Natural killer cell (primary cell): ENCODE measurements around the gene FAM83B. TPM values are rescaled to one million over a fixed set of nuclear protein-coding genes. Genes with fewer than 3 reads are reported as not detected.

ENCODE experiments used
- ATAC-seq, 3 donors: fragments of 150-1000 bp in 2 of 3; fragments of 200-7000 bp in 1 of 3; cut with Tn5 transposase; 1 replicate in 1 of 3; 2 replicates in 2 of 3; pipeline ENCODE4 v1.10.0; 2021; ENCODE audit warnings: mild to moderate bottlenecking in 2 of 3, moderate library complexity in 2 of 3
- DNase-seq, 2 donors: peaks; one replicate each; pipeline versions ENCODE4 v3.0.0 to v3.0.0-alpha.2; 2013 to 2021; ENCODE audit warnings: mixed read lengths in 1 of 2
- H3K27ac ChIP-seq: one replicate; pipeline ENCODE4 v1.5.1; 2013; ENCODE audit warnings: mild to moderate bottlenecking, low read length
- H3K27me3 ChIP-seq: one replicate; pipeline ENCODE4 v1.6.1; 2013; ENCODE audit warnings: low read length; ENCODE audit not compliant: control insufficient read depth, insufficient read depth
- H3K36me3 ChIP-seq: one replicate; pipeline ENCODE4 v1.6.1; 2013; ENCODE audit warnings: low read length; ENCODE audit not compliant: control insufficient read depth, insufficient read depth
- H3K4me1 ChIP-seq: one replicate; pipeline ENCODE4 v1.6.1; 2013; ENCODE audit warnings: low read length; ENCODE audit not compliant: control insufficient read depth, insufficient read depth
- H3K4me3 ChIP-seq: one replicate; pipeline ENCODE4 v1.5.1; 2013; ENCODE audit warnings: low read length
- H3K9me3 ChIP-seq: one replicate; pipeline ENCODE4 v1.6.1; 2013; ENCODE audit warnings: low read length; ENCODE audit not compliant: control insufficient read depth, insufficient read depth
- H3K27ac Mint-ChIP-seq, 2 donors: one replicate each; pipeline ENCODE4 v1.8.0; 2022; ENCODE audit warnings: mild to moderate bottlenecking in 2 of 2, mixed read lengths in 2 of 2, moderate library complexity in 1 of 2
- H3K27me3 Mint-ChIP-seq, 2 donors: one replicate each; pipeline ENCODE4 v1.8.0; 2022; ENCODE audit warnings: low read depth in 2 of 2, mixed read lengths in 2 of 2
- H3K36me3 Mint-ChIP-seq: one replicate; pipeline ENCODE4 v1.8.0; 2022; ENCODE audit warnings: mixed read lengths
- H3K4me1 Mint-ChIP-seq, 2 donors: one replicate each; pipeline ENCODE4 v1.8.0; 2022; ENCODE audit warnings: mixed read lengths in 2 of 2
- H3K4me3 Mint-ChIP-seq: one replicate; pipeline ENCODE4 v1.8.0; 2022; ENCODE audit warnings: mild to moderate bottlenecking, moderate library complexity, mixed read lengths
- H3K9me3 Mint-ChIP-seq, 2 donors: one replicate each; pipeline ENCODE4 v1.8.0; 2022; ENCODE audit warnings: mixed read lengths in 2 of 2
- WGBS: methylation state at CpG from one replicate; pipeline ENCODE4 v1.1.7; 2013; ENCODE audit warnings: missing lambda C conversion rate; ENCODE audit not compliant: insufficient coverage; 5-methylcytosine and 5-hydroxymethylcytosine counted together
- intact Hi-C: fragments of 100-400 bp; cut with micrococcal nuclease; formaldehyde crosslinking; loops from one replicate; pipeline ENCODE4 v1.14.2; 2022
- total RNA-seq, 4 donors: library from RNA; stranded (reverse); fragments of 120-200 nt in 1 of 4; gene quantifications; one replicate each; pipeline versions ENCODE4 v1.2.3 to v1.2.4, GENCODE V29; 2013 to 2022
- TF ChIP-seq, protein P1 (sequence below): fragments of 200-600 bp; IDR thresholded peaks from one replicate; pipeline ENCODE4 v1.8.0; 2022; ENCODE audit warnings: antibody characterized with exemption

The FAM83B gene
- total RNA-seq, 3 donors from 2014 or later (not counting 1 experiment from before 2014, with no cell fraction given): not detected

- no peaks in the 10 kb centered on the region for H3K9me3 Mint-ChIP-seq
- no peak overlapping the region for H3K27ac Mint-ChIP-seq
- H3K36me3 ChIP-seq: no peaks in the 10 kb centered on the region
- TF ChIP-seq, protein P1, sequence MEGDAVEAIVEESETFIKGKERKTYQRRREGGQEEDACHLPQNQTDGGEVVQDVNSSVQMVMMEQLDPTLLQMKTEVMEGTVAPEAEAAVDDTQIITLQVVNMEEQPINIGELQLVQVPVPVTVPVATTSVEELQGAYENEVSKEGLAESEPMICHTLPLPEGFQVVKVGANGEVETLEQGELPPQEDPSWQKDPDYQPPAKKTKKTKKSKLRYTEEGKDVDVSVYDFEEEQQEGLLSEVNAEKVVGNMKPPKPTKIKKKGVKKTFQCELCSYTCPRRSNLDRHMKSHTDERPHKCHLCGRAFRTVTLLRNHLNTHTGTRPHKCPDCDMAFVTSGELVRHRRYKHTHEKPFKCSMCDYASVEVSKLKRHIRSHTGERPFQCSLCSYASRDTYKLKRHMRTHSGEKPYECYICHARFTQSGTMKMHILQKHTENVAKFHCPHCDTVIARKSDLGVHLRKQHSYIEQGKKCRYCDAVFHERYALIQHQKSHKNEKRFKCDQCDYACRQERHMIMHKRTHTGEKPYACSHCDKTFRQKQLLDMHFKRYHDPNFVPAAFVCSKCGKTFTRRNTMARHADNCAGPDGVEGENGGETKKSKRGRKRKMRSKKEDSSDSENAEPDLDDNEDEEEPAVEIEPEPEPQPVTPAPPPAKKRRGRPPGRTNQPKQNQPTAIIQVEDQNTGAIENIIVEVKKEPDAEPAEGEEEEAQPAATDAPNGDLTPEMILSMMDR: no peak
- H3K27me3 ChIP-seq: no peaks in the 10 kb centered on the region
- H3K36me3 Mint-ChIP-seq: no peaks in the 10 kb centered on the region
- no peaks in the 10 kb centered on the region for H3K4me1 ChIP-seq
- no peak overlapping the region for H3K4me3 ChIP-seq
- H3K27ac ChIP-seq: no peak overlapping the region
- intact Hi-C loops: no loop called here
- DNase-seq: no peak
- no peaks in the 10 kb centered on the region for H3K4me1 Mint-ChIP-seq
- peaks cover 0 to 8% of the 10 kb centered on the region in 2 donors for H3K27me3 Mint-ChIP-seq
- H3K4me3 Mint-ChIP-seq: no peak overlapping the region
- H3K9me3 ChIP-seq: no peaks in the 10 kb centered on the region
- ATAC-seq: no peak
These were observed 57.3 kb downstream of the FAM83B start for GRCh38 chr6:54903884-54904283.

- WGBS: 100% methylated on average over 1 of the region's 1 CpG
- Mint-ChIP-seq H3K4me3 (no peak overlapping the region), H3K36me3 (no peaks in the 10 kb centered on the region), H3K27ac (no peak overlapping the region), H3K27me3 (peaks cover 0 to 8% of the 10 kb centered on the region in 2 donors), H3K4me1 (no peaks in the 10 kb centered on the region), H3K9me3 (no peaks in the 10 kb centered on the region)
- TF ChIP-seq, protein P1: no peak
- Histone ChIP-seq H3K27ac (no peak overlapping the region), H3K4me1 (no peaks in the 10 kb centered on the region), H3K27me3 (no peaks in the 10 kb centered on the region), H3K36me3 (no peaks in the 10 kb centered on the region), H3K4me3 (no peak overlapping the region), H3K9me3 (no peaks in the 10 kb centered on the region)
- intact Hi-C loops: no loop called here
- ATAC-seq: no peak
- no peak for DNase-seq
These were observed 60.8 kb downstream of the FAM83B start for GRCh38 chr6:54907355-54907754.

DNA sequence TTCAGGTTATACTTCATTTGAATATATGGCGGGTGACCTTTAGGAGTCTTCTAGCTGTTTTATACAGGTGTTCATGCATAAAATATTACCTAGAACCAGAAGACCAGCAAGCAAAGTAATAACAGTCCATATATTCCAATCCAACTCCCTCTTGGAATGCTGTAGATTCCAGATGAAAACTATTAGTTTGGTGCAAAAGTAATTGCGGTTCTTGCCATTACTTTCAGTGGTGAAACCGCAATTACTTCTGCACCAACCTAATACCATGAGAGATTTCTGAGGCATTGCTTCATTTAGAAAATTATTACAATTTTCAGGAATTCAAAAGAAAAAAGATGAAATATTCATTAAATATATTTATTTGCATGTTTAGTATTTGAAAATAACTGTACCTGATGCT, 62.6 kb downstream of the FAM83B start:
- no peaks in the 10 kb centered on the region for H3K9me3 ChIP-seq
- WGBS: 94% methylated on average over 2 of the region's 3 CpGs
- no peaks in the 10 kb centered on the region for H3K36me3 Mint-ChIP-seq

DNA sequence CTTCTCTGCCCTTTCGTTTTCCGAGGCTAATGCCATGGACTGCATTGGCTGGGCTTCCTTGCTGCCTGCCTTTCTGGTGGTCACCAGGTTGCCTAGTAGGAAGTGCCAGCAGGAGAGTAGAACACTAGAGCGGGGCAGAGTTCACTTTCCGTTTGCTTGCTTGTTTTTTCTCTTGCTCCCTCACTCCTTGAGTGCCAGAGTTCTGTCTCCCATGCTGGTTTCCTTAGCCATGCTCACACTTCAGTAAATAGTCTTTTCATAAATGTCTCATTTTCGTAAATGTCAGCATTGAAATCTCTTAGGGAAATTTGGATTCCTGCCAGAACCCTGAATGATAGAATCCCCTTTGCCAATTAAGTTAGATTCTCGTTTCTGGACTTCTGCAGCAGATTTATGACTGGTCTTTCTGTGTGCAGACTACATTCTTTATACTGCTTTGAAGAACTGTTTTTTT, 63.9 kb downstream of the FAM83B start:
- Histone ChIP-seq H3K27ac (no peak overlapping the region), H3K9me3 (no peaks in the 10 kb centered on the region), H3K27me3 (no peaks in the 10 kb centered on the region), H3K4me3 (no peak overlapping the region), H3K36me3 (no peaks in the 10 kb centered on the region), H3K4me1 (no peaks in the 10 kb centered on the region)
- no peak for DNase-seq
- H3K4me3 Mint-ChIP-seq: no peak overlapping the region
- H3K4me1 Mint-ChIP-seq: peaks cover 0 to 7% of the 10 kb centered on the region in 2 donors
- no peak for ATAC-seq
- H3K36me3 Mint-ChIP-seq: no peaks in the 10 kb centered on the region
- intact Hi-C loops: no loop called here
- H3K27ac Mint-ChIP-seq: no peak overlapping the region
- H3K27me3 Mint-ChIP-seq: no peaks in the 10 kb centered on the region
- H3K9me3 Mint-ChIP-seq: no peaks in the 10 kb centered on the region
- WGBS: 84% methylated on average over 6 of the region's 6 CpGs
- TF ChIP-seq, protein P1: no peak

More for the DNA sequence above, 62.6 kb downstream of the FAM83B start:
- Mint-ChIP-seq H3K9me3 (no peaks in the 10 kb centered on the region), H3K27me3 (no peaks in the 10 kb centered on the region), H3K4me3 (no peak overlapping the region), H3K27ac (no peak overlapping the region), H3K4me1 (peaks cover 0 to under 1% of the 10 kb centered on the region in 2 donors)
- TF ChIP-seq, protein P1: no peak
- Histone ChIP-seq H3K4me1 (no peaks in the 10 kb centered on the region), H3K27me3 (no peaks in the 10 kb centered on the region), H3K27ac (no peak overlapping the region), H3K4me3 (no peak overlapping the region), H3K36me3 (no peaks in the 10 kb centered on the region)
- no peak for ATAC-seq
- intact Hi-C loops: no loop called here
- no peak for DNase-seq
